T1000 (cell line): ENCODE measurements around the gene CRY1.

Experiments used
- DNase-seq: peaks from one replicate; lab custom pipeline; 2025; ENCODE audit warnings: mixed read lengths; lab: John Stamatoyannopoulos, UW

The CRY1 gene

DNA sequence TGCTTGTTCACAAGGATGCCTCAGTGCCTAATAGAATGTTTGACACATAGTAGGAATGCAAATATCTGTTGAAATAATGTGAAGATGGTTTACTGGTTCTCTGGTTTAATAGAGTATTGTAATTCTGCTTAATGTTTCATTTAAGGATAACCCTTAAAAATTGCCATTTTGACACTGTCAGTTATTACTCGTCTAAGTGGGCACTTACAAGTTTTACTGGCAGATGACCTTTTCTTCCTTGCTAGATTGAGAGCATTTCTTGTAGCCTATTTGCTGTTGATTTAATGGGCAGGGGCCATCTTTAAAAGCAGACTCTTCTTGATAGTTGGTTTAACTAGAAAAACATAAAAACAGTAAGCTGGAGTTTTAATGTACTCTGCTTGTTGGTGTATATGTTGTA, 135.8 kb downstream of the CRY1 start:
- DNase-seq, result no peak

DNA sequence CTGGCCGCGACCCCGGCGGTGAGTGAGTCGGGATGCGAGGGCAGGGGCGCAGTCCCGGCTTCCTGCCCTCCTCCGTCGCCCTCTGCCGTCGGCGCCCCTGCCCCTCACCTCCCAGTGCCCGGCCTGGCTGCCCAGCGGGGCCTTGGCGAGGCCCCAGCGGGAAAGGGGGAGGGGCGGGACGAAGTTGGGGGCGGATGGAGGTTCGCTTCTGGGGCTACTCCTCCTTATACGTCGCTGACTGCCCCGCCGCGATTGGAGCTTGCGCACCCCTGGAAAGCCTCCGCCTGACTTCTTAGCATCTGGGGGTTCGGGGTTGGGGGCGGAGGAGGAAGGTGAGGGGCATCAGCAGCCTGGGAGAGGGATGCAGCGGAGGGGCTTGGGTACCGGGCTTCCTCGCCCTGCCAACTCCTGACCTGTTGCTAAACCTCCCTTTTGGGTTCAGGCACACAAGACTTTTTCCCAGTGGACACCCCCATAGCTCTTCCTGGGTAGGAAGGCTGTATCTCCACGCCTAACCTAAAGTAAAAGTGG, 137.2 kb downstream of the CRY1 start:
- DNase-seq, result no peak

DNA sequence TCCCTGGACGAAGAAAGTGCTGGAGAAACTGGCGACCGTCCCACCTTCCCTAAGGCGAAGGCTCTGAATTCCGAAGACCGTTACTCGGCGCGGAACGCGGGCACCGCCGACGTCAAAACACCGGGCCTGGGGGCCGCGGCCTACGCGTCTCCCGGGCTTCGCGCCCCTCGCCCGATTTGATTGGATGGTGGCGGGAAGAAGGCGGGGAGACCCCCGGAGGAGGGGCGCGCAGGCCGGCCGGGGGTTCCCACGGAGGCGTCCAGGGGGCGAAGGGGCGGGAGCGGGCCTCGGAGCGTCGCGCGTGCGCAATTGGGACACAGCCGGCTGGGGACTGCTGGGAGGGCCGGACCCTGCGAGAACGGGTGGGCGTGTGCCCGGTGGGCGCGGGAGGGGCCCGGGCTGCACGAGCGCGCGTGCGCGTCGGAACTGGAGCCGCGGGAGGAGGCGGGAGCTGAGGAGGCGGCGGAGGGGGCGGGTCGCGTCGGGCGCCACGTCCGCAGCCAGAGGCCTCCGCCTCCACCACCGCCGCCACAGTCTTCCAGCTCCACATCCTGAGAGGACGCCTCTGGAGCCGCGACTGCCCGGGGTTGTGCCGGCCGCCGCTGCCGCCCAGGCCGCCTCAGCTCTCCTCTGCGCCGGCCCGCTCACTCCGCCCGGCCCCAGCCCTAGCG, 137.8 kb downstream of the CRY1 start, which contains the start of gene TMEM263:
Gene TMEM263 (plus strand): TSS at position 531 of the 671 bp plus-strand sequence. CDS start 11,210 bp downstream, outside the sequence.
- peak; percentile 95 for DNase-seq

DNA sequence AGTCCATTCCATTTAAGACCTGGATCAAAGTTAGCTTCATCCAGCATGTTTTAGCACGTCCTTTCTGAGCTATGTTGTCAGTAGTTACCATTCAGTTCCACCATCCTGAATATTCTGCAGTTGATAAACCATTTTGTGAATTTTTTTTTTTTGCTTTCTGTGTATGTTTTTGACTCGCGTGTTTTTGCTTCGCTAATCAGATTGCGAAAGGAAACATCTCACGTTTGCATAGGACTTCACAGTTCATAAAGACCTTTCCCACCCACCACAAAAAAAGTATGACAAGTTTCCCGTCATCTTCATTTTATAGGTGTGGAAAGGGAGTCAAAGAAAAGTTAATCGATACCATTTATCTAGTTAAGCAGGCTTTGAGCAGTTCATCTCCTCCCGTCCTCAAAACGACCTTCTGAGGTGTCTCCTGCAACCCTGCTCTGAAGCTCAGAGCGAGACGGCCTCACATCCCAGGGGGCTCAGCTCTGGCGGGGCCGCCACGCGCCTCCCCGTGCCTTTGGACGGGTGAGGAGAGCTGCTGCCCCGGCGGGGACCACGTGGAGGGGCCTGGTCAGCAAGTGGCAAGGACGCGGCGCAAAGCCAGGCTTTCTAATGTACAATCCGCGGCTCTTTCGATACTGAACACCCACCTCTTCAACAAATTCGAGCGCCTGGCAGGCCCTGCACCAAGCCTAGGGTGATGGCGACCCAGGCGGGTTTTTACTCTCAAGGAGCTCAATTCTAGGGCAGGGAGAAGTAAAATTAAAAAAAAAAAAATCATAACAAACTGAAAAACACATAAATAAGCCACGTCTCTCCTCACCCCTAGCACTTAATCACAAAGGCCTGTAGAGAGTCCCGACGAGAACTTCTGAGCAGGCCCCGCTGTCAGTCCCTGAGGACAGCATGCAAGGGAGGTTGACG, 138.6 kb downstream of the CRY1 start:
- DNase-seq, result no peak

DNA sequence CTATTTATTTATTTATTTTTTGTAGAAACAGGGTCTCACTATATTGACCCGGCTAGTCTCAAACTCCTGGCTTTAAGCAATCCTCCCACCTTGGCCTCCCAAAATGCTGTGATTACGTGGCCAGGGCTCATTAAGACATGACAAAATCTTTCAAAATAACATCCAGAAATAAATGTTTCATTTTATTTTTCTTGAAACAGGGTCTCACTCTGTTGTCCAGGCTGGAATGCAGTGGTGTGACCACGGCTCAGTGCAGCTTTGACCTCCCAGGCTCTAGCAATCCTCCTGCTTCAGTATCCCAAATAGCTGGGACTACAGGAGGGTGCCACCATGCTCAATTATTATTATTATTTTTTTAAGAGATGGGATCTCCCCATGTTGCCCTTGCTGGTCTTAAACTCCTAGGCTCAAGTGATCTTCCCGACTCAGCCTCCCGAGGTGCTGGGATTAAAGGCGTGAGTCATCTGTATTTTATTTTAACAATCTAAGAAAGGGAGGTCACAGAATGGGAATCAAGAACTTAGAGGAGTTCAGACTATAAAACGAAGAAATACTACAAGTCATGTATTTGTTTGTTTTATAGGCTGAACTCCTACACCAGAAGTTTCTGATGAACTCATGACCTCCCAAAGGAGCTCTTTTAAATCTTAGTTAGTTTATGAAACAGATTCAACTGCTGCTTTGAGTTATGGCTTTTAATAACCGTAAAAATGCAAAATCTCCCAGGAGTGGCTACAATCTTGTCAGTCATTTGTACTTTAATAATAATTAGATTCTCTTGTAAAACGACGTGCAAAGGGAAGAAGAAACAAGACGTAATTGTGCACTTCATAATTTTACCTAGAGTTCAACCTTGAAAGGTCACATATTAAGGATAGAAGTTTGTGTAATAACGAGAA, 139.7 kb downstream of the CRY1 start:
- peak; percentile 6 for DNase-seq

DNA sequence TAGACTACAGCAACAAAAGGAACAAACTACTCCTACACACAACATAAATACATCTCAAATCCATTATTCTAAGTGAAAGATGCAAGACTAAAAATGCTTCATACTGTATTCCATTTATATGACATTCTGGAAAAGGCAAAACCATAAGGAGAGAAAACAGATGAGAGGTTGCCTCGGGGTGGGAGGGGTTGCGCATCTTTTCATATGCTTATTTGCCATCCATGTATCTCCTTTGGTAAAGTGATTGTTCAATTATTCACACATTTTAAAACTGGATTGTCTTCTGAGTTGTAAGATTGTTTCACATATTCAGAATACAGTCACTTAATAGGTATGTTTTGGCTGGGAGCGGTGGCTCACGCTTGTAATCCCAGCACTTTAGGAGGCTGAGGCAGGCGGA, 142.8 kb downstream of the CRY1 start:
- no peak for DNase-seq

DNA sequence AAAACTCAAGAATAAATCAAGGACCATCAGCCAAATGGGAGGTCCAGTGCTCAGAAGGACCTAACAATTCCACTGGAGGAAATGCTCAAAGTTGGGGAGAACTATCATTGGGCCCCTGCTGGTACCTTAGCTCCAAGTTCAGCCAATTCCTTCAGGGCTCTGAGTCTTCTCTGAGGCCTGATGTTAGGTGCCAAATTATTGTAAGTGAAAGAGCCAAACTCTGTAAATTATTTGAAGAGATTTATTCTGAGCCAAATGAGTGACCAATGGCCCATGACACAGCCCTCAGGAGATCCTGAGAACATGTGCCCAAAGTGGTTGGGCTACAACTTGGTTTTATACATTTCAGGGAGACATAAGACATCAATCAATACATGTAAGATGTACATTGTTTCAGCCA, 145.9 kb downstream of the CRY1 start:
- DNase-seq, result no peak

DNA sequence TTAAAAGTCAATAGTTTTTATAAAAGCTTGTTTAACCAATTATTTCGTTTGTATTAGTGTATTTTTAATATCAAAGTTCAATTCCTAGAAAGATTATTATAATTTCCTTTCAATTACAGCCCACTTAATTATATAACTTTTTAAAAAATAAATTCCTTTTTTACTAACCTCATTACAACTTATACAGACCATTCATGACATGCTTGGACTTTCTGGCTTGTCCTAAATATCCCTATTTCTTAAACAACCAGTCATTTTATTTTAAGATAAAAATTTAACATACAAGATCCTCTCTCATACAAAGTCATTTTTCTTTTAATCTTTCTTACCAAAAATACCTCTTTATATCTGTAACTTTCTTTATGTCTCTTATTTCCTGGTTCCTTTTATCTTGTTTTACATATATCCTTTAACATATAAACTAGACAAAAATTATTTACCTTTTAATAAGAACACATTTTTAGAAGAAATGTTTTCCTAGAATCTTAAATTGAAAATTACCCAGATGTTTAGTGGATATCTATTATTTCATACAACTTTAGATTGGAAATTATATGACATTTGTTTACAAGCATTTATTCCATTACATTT, 148.0 kb downstream of the CRY1 start:
- DNase-seq, result no peak

DNA sequence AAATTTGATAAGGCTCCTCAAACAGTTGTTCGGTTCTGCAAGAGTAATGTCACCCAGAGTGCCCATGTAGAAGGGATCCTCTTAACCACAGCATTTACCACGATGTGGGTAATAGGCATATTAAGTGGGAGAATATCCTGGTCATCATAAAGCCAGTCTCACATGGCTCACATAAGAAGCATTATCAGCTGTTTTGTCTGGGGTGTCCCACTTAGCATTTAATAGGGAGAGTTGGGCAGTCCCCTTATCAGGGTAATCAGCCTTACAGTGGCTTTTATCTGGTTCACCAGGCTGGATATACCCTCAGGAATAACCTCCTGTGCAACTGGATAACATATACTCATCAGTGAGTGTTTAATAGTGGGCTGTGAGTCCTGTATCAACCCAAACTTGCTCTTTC, 150.6 kb downstream of the CRY1 start:
- no peak for DNase-seq

DNA sequence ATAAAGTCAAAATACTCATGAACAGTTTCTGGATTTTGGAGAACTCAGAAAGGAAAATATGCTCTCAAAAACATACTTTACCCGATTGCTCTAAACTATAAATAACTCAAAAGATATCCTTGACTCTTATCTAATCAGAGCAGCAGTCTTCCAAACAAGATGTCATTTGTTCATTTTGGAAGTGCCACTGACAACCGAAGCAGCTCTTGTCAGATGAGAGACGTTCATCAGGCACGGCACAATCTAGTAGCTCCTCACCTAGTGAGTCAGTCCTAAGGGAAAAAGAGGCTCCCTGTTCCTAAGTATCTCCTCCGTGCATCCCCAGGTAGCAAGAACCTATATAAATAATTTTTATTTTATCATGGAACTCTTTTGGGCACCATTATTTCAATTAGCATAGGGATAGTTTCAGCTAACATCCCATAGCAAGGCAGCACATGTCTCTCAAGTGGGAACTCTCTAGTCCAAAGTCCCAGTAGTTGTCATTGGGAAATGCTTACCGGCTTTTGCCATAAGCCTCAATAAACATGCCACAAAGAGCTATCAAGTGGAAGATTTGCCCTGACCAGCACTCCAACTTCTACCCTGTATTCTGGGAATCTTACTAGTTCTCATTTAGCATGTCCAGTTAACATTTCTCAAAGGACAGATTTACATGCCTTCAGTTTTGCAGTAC, 151.7 kb downstream of the CRY1 start:
- DNase-seq, result no peak
